Measurements from ENCODE around the gene SMIM41. TPM values are rescaled to one million over a fixed set of nuclear protein-coding genes. Genes with fewer than 3 reads are reported as not detected.

The SMIM41 gene
- total and polyA plus RNA-seq, 10 of the 15 experiments (the other 5 are each of a cell fraction or from before 2014, with no cell fraction given) = not detected

GRCh38 chr12:52078276-52078675 is 1.2 kb upstream of the SMIM41 start:
- no peaks in the 10 kb centered on the region for H3K27me3 ChIP-seq (replicated peaks in 1 of 2; ENCODE audit: control insufficient read depth in 2 of 2, insufficient read depth in 2 of 2, low read length in 1 of 2)
- FAIRE-seq (no peak), ATAC-seq (no peak), DNase-seq (ENCODE audit: low read depth, low spot score) (no peak)
- no peak overlapping the region for H3K27ac ChIP-seq (ENCODE audit: control insufficient read depth, insufficient read depth)
- TF ChIP-seq REST (IDR thresholded peaks at IDR 0.05; ENCODE audit: low read depth, low read length) (peak; percentile 50; the same call in 1 of the 2 replicates), CEBPZ (IDR thresholded peaks at IDR 0.05; ENCODE audit: low read depth, low read length) (no peak), PML (IDR thresholded peaks at IDR 0.05; ENCODE audit: low read length) (no peak), CUX1 (IDR thresholded peaks at IDR 0.05; ENCODE audit: insufficient replicate concordance, low read depth, low read length) (no peak)
- peaks cover 23% of the 10 kb centered on the region for H3K4me1 ChIP-seq (ENCODE audit: control insufficient read depth, insufficient read depth, low read length)
- H3K4me2 ChIP-seq (ENCODE audit: control insufficient read depth, insufficient read depth) = no peak overlapping the region
- in situ Hi-C loops (cut with MboI) (no loop called here), intact Hi-C loops (cut with micrococcal nuclease; ENCODE audit: unreplicated experiment) (no loop called here)
- H4K20me1 ChIP-seq (ENCODE audit: control insufficient read depth, insufficient read depth) = no peaks in the 10 kb centered on the region
- BruUV-seq (replicated peaks) = no TSS peak
- CTCF ChIA-PET = interaction anchor here (1.2 to 2.0 kb wide), 3 partner anchors 46 to 52 kb away, joined by 4 to 11 read pairs (median 6); no protein-coding TSS in a partner anchor
- RAD21 ChIA-PET (ENCODE audit: unreplicated experiment) = interaction anchor here (1.3 to 1.5 kb wide), 2 partner anchors 52 to 54 kb away, joined by 3 to 5 read pairs; no protein-coding TSS in a partner anchor
- SMC1A ChIA-PET (ENCODE audit: uncharacterized antibody, unreplicated experiment) = no interaction called here
- peaks cover 16% of the 10 kb centered on the region in 2 experiments for H3K36me3 ChIP-seq (ENCODE audit: control insufficient read depth in 2 of 2, insufficient read depth in 2 of 2, low read length in 1 of 2)
- H3K9ac ChIP-seq (ENCODE audit: control insufficient read depth, insufficient read depth, low read length) = no peak overlapping the region
- no peak overlapping the region for H3K4me3 ChIP-seq
- H3K79me2 ChIP-seq (ENCODE audit: control insufficient read depth, insufficient read depth, low read length) = peaks cover 12% of the 10 kb centered on the region
- no peaks in the 10 kb centered on the region for H3K9me3 ChIP-seq (replicated peaks; ENCODE audit: control insufficient read depth, insufficient read depth, low read length)
- POLR2A ChIA-PET = interaction anchor here (0.8 kb wide), 1 partner anchor 23 kb away, joined by 3 read pairs; no protein-coding TSS in a partner anchor
- H2AFZ ChIP-seq (ENCODE audit: control insufficient read depth, low read depth, low read length) = no peak overlapping the region
- 97% methylated on average over 3 of the region's 3 CpGs for WGBS (ENCODE audit: insufficient coverage, insufficient replicate concordance, low lambda C conversion rate, missing lambda C conversion rate)
